GM18526 (cell line): ENCODE measurements around the gene NEAT1.

Experiments
- POLR2A ChIP-seq: IDR thresholded peaks from 3 replicates; pipeline ENCODE4 v1.6.1; 2011; ENCODE audit not compliant: insufficient read length; ENCODE audit errors: extremely low read depth

Gene NEAT1

DNA sequence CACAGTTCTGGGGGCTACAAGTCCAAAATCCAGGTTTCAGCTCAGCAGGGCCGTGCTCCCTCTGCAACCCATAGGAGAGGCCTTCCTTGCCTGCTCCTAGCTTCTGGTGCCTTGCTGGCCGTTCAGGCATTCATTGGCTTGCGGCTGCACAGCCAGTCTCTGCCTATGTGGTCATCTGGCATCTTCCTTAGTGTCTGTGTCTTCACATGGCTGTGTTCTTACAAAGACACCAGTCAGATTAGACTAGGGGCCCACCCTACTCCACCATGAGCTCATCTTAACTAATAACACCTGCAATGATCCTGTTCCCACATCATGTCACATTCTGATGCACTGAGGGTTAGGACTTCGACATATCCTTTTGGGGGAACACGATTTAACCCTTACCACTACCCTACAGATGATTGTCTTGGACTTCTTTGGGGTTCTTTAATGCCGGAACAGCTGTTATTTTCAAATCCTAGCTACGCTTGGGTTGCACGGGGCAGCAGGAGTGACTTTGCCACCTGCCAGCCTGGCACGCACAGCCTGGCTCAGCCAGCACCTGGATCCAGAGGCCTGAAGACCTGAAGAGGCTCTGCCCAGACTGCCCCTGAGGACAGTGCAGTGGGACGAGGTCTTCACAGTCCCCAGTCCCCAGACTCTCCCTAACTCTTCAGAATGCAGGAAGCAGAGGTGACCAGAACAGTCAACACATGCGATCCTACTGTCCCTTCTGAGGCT, 7.7 kb upstream of the NEAT1 start:
- TF ChIP-seq POLR2A, result no peak

DNA sequence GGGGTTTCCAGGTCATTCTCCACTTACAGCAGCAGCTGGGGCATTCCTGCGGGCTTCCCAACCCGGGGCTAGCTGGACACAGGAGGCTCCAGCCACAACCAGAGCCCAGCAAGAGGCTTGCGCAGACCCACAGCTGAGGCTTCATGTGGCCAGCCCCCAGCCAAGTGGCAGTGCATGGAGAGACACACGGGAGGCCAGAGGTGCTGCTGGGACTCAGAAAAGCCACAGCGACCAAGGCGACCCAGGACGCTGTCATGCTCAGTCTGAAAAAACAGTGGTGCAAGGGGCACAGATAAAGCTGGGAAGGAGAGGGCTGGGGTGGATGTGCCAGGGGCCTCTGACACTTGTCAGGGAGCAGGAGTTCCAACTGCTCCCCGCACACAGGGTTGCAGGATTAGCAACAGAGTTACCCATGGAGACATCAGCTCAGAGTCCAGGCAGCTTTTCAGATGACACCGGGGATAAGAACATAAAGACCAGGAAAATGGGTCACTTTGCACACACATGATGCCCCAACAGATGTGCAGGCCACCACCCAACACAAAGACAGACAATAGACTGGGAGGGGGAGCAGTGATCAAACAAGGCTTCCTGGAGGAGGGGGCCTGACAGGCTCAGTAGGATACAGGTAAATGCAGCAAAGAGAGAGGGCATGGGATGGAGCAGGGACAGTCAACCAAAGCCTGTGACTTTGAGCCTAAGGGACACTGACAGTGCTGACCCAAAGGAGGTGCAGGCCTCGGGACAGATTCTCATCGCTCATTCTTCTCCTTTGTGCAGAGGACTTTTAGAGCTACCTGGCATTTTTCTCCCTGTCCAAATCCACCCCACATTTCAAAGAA, 6.9 kb upstream of the NEAT1 start:
- no peak for TF ChIP-seq POLR2A

GRCh38 chr11:65416341-65416824, 6.2 kb upstream of the NEAT1 start:
- peak; percentile 35 for TF ChIP-seq POLR2A

- no peak for TF ChIP-seq POLR2A
Measured at GRCh38 chr11:65416841-65417701, 5.5 kb upstream of the NEAT1 start.

DNA sequence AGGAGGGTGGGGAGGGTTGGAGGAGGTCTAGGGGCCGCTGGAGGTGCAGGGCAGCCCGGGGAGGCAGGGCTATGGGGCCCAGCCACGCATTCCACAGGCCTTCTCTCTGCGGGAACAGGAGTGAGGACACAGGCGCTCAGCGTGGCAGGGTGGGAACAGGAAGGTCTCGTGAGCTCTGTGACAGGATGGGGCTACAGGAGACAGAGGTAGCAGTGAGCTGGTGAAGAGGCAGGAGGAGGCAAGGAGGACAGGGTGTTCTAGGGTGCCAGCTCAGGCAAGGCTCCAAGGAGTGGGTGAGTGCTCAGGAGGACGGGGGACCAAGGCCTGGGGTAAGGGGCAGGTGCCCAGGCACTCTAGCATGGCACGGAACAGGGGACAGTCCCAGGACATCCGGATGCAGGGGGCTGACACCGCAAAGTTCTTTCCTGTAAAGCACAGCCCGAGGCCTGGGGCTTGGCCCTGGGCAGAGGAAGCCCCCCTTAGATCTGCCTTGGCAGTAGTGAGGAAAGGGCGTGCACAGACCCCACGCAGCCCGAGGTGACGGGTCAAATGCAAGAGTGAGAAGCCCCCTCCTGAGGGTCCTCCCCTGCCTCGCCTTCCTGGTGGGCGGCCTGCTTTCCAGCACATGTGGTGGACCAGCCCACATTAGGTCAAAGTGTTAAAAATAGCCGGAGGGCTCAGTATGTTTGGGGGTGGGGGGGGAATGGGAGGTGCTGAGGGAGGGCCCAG, 4.7 kb upstream of the NEAT1 start:
- no peak for TF ChIP-seq POLR2A

GRCh38 chr11:65418431-65418680, 4.2 kb upstream of the NEAT1 start:
- no peak for TF ChIP-seq POLR2A

DNA sequence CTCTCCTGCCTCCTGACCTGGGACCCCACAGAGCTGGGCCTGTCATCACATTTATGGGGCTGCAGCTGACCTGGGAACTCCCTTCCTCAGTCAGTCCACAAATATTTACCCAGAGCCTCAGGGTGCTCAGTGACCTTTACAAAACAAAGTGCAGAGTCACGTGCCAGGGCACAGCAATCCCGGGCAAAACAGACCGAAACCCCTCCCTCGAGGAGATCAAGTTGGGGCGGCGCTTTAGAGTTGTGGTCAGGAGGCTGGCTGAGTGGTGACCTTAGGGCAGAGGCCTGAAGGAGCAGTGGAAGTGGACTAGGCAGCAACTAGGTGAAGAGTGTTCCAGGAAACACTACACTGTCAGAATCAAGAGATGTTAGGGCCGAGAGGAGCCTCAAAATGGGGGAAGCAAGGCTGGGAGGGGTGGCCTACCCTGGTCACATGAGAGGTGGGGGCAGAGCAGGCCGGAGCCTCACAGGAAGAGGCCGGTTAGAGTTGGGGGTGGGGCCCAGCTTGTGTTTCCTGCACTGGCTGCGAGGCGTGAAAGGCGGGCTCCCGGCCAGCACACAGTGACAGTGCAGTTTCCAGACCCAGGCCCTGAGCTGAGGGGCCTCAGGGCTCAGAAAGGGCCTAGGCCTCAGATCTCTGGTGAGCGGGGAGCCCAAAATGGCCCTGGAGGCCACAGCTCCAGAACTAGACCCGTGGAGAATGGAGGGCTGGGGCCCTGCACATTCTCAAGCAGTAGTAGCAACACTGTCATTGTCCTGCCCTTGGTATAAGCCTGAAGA, 3.7 kb upstream of the NEAT1 start:
- TF ChIP-seq POLR2A, result no peak

- TF ChIP-seq POLR2A, result no peak
Measured at GRCh38 chr11:65419460-65419771, 3.2 kb upstream of the NEAT1 start.

GRCh38 chr11:65419772-65420481, 2.7 kb upstream of the NEAT1 start:
- TF ChIP-seq POLR2A, result no peak

DNA sequence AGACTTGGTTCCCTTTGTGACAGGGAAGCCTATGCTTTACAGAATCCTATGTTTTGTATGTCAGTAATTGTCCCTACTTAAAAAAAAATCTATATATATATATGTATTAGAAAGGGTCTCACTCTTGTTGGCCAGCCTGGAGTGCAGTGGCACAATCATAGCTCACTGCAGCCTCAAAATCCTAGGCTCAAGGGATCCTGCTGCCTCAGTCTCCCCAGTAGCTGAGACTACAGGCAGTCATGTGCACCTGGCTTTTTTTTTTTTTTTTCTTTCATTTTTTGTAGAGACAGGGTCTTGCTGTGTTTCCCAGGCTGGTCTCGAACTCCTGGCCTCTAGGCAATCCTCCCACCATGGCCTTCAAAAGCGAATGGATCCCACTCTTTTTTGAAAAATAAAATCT, 2.1 kb upstream of the NEAT1 start:
- TF ChIP-seq POLR2A, result no peak

DNA sequence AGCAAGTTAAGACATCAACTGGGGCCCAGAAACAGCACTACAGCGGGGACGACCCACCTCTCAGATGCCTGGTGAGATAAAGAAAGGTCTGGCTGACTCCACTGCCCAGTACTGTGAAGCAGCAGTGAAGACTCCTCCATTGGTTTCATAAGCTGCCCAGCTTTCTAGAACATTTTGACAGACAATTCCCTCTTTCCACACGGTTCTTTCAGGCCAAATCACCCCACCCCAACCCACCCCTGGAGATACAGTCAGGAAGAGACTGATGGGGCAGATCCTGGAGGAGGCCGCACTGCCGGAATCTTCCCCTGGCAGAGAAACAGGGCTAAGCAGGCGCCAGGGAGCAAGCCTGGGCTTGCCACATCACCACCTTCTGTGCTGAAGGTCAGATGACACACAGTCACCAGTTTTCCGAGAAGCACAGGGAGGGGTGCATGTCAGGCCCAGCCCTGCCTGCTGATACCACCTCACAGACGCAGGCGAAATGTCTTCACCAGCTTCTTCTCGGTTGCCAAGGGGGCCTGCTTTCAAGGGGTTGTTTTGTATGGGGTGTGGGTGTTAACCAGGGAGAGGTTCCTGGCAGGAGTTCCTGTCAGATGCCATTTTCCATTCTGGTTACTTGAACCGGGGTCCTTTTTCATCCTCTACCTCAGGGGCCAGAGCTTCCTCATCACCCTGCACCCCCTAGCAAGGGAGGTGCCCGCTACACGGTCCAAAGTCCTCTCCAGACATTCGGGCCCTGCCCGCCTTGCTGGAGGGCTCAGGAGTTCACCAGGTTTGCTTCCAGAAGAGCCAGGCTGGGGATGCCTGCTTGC, 1.4 kb upstream of the NEAT1 start:
- TF ChIP-seq POLR2A, result no peak

- TF ChIP-seq POLR2A, result no peak
Measured at GRCh38 chr11:65421794-65422632, 585 bp upstream of the NEAT1 start.

DNA sequence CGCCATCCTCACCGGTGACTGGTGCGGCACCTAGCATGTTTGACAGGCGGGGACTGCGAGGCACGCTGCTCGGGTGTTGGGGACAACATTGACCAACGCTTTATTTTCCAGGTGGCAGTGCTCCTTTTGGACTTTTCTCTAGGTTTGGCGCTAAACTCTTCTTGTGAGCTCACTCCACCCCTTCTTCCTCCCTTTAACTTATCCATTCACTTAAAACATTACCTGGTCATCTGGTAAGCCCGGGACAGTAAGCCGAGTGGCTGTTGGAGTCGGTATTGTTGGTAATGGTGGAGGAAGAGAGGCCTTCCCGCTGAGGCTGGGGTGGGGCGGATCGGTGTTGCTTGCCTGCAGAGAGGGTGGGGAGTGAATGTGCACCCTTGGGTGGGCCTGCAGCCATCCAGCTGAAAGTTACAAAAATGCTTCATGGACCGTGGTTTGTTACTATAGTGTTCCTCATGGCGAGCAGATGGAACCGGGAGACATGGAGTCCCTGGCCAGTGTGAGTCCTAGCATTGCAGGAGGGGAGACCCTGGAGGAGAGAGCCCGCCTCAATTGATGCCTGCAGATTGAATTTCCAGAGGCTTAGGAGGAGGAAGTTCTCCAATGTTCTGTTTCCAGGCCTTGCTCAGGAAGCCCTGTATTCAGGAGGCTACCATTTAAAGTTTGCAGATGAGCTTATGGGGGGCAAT, 1.1 kb downstream of the NEAT1 start:
- no peak for TF ChIP-seq POLR2A
